Stimulated activated CD4-positive, alpha-beta T cell treated with anti-CD3 and anti-CD28 coated beads, Interleukin-1b, Interleukin-23, amount 100 ng/mL, for 24 hours (primary cell): ENCODE measurements around the gene VAMP2.

Experiments used
- DNase-seq, 4 experiments: peaks; one replicate each; pipeline ENCODE4 v3.0.0-alpha.2; 2020; ENCODE audit warnings: low read depth in 4 of 4, low spot score in 1 of 4

Gene VAMP2

GRCh38 chr17:8143581-8144400, 19.0 kb downstream of the VAMP2 start:
- DNase-seq: no peak

- no peak for DNase-seq
These were observed 19.7 kb downstream of the VAMP2 start for GRCh38 chr17:8142887-8143580.

- DNase-seq: no peak
These were observed 20.4 kb downstream of the VAMP2 start for GRCh38 chr17:8142158-8142886.

- DNase-seq: no peak
These were observed 21.0 kb downstream of the VAMP2 start for GRCh38 chr17:8141741-8142140.

GRCh38 chr17:8141045-8141444, 21.7 kb downstream of the VAMP2 start:
- no peak for DNase-seq

- no peak for DNase-seq
These were observed 22.4 kb downstream of the VAMP2 start for GRCh38 chr17:8140065-8141029.

- DNase-seq: peak; percentile 91 to 97 (median 96)
These were observed 23.9 kb downstream of the VAMP2 start for GRCh38 chr17:8138672-8139371.

GRCh38 chr17:8138374-8138671, 24.4 kb downstream of the VAMP2 start:
- no peak for DNase-seq

- no peak for DNase-seq
These were observed 24.9 kb downstream of the VAMP2 start for GRCh38 chr17:8137645-8138373.

GRCh38 chr17:8133941-8134340, 28.8 kb downstream of the VAMP2 start:
- DNase-seq: no peak

- no peak for DNase-seq
These were observed 29.3 kb downstream of the VAMP2 start for GRCh38 chr17:8133399-8133798.

GRCh38 chr17:8131844-8132441, 30.8 kb downstream of the VAMP2 start:
- DNase-seq: no peak

- no peak for DNase-seq
These were observed 34.5 kb downstream of the VAMP2 start for GRCh38 chr17:8128125-8128784.

GRCh38 chr17:8126491-8127066, 36.2 kb downstream of the VAMP2 start:
- DNase-seq: peak in 2 of 4 experiments; percentile 15 to 54

- DNase-seq: no peak
These were observed 36.7 kb downstream of the VAMP2 start for GRCh38 chr17:8125947-8126490.

GRCh38 chr17:8125154-8125946, 37.4 kb downstream of the VAMP2 start:
- peak; percentile 80 to 98 (median 85) for DNase-seq
